Stimulated activated CD4-positive, alpha-beta T cell treated with anti-CD3 and anti-CD28 coated beads, Interleukin-4, amount 100 ng/mL, for 4 hours (primary cell): ENCODE results near the gene SIPA1L3.
A peak's percentile ranks its signal among the peaks of the same experiment; 100 is the strongest.
"Not testable (repeated sequence)": the region's sequence is repeated elsewhere in the genome, so short reads cannot be mapped to it uniquely, and the experiment has no call there.

Experiments used
- DNase-seq, 2 experiments: peaks; one replicate each; pipeline ENCODE4 v3.0.0-alpha.2; 2020

The SIPA1L3 gene

DNA sequence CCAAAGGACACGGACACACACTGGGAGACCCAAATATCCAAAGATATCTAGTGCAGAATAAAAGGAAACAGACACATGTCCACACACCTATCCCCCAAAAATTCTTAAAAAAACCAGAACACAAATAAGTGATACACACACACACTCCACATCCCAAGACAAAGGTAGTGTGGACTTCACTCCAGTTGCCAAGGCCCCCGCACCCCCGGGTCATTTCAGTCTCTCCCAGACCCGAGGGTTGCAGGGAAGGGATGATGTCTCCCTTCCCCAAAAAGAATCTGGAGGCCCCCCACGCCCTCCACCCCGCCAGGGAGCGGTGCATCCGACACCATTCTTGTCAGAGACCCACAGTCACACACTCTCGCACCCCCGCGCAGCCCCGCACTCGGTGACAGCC, 316.6 kb downstream of the SIPA1L3 start:
- DNase-seq: no peak

DNA sequence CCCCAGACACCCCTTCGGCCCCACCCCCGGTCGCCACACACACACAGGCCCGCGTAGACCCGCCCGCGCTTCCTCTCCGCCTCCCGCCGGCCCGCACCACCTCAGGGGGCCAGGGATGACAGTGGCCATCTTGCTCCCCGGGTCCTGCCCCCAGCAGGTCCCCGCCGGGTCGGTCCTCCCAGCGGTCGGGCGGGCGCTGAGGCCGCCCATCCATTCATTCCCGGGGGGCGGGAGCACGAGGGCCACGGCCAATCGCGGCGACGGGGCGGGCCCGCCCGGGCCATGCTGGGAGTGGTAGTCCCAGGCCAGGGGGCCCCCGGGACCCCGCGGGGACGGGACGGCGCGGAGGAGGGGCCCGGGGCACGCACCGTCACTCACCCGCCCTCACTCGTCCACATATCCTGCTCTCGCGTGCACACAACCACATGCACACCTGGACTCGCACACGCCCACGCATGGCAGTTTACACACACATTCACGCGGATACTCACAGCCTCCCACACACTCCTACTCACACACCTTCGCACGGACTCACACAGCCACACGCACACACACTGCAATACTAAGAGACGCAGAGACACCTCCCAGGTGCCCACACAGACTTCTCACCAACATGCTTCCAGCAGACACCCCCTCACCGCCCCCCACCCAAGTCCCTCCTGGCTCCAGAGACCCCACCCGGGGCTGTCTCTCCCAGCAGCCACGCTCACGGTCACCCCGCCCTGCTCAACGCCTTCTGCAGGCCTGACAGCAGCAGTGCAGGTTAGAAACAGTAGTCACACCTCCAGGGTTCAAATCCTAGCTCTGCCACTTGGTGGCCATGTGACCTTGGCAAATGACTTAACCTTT, 317.2 kb downstream of the SIPA1L3 start, which contains the start of gene DPF1:
DPF1 (minus strand) TSS at position 209 of the 849 bp plus-strand sequence; CDS start at position 129, 80 bp downstream.
- peak; percentile 60 to 73 for DNase-seq

DNA sequence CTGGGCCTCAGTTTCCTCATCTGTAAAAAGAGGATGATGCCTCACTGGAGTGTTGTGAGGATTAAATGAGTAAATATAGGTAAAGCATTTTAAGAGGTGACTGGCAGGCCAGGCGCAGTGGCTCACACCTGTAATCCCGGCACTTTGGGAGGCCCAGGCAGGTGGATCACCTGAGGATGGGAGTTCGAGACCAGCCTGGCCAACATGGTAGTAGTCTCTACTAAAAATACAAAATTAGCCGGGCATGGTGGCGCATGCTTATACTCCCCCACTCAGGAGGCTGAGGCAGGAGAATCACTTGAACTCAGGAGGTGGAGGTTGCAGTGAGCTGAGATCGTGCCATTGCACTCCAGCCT, 317.8 kb downstream of the SIPA1L3 start:
- DNase-seq: not testable (repeated sequence)

DNA sequence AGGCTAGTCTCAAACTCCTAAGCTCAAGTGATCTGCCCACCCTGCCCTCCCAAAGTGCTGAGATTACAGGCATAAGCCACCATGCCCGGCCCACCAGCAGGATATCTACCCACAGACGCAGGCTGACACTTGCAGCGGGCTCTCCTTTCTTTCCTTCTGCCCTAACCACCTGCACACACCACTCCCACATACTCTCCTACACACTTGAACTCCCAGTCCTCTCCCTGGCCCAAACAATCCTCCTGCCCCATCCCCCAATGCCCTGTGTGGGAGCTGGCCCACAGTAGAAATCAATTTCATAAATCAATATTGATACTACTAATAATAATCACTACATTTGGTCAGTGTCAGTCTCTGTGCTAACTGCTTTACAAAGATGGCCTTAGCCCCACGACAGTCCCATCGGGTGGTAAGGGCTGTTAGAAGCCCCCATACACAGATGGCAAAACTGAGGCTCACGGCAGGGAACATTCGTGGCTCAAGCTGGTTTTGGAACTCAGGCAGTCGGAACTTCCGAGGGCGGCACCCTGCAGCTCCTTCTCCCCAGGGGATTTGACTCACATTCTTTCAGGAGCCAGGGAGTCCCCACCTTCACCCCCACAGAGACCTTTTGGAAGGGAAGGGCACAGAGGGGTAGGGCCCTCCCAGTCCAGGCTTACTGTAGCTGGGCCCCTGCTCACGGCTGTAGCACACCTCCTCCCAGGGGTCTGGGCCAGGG, 320.4 kb downstream of the SIPA1L3 start:
- no peak for DNase-seq

DNA sequence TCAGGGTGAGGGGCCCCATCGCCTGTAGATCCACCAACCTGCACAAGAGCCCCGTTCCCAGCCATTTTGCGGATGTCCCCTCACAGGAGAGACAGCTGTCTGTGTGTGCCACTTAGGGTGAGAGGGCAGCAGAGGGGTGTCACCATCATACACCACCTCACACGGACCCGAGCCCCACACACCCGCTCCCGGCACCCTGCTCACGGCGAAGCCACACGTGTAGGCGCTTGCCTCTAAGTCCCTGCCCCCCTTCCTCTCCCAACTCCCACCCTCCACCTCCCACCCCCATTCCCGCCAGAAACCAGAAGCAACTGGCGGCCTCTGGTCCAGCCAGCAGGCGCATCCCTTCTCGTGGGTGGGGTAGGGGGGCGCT, 321.0 kb downstream of the SIPA1L3 start:
- no peak for DNase-seq

DNA sequence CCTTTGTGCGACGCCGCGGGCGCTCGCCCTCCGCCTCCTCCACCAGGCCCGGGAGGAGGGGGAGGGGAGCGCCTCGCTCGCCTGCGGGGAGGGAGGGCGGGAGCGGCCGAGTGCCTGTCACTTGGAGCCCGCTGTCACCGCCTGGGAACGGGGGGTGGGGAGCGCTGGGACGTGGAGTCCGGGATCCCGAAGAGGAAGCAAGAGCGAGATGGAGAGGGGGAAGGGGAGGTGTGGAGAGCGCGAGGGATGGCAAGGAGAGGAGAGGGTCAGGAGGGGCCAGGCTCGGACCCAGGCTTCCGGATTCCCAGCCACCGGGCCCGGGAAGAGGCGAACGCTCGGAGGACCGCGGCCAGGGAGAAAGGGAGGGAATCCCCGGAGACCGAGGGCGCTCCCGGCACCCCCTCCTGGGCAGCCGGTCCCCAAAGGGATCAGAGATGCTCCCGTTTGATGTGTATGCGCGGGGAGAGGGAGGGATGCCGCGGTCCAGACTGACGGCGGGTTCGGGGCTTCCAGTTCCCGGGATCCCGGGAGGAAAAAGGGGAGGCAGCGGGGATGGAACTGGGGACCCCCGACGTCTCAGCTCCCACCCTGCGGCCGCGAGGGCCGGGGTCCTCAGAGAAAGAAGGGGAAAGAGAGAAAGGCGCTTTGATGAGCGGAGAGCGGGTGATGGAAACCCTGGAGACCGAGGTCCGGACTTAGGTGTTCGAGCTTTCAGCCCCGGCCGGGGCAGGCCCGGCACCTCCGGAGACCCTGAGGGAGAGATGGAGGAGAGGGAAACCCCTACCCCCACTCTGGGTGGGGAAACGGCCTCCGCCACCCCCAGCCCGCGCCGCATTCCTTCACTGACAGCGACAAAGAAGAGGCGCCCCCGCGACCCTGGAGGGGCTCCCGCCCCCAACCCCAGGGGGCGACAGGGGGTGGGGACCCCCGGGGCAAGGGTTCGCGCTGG, 321.8 kb downstream of the SIPA1L3 start:
- DNase-seq: no peak

DNA sequence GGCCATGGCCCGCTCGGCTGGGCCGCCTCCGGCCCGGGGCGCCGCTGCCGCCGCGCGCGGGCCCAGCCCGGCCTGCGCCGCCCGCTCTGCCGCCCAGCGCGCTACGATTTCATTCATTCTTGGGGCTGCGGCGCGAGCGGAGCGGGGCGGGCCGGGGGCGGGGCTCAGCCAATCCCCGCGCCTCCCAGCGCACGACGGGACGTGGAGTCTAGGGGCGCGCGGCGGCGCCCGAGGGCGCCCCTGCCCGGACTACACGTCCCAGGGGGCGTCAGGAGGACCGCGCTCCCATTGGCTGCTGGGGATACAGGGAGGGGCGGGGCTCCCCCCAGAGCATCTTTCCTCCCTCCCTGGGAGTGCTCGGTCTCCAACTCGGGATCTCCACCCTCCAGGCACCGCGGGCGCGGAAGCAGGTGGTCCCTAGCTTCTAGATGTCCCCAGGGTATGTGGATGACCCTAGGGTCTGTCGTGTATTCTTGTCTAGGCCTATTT, 322.6 kb downstream of the SIPA1L3 start:
- peak; percentile 55 to 65 for DNase-seq

DNA sequence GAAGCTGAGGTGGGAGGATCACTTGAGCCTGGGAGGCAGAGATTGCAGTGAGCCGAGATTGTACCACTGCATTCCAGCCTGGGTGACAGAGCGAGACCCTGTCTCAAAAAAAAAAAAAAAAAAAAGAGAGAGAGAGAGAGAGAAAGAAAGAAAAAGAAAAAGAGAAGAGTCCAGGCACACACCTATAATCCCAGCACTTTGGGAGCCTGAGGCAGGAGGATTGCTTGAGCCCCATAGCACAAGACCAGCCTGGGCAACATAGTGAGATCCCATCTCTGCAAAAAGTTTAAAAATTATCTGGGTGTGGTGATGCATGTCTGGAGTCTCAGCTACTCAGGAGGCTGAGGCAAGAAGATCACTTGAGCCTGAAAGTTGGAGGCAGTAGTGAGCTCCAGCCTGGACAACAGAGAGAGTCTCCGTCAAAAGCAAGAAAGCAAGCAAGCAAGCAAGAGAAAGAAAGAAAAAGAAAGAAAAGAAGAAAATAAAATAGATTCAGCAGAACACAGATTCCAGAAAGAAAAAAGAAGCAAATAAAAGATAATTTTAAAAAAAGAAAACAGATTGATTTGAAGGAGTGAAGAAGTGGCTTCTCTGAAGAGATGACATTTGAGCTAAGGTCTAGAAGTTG, 323.6 kb downstream of the SIPA1L3 start:
- DNase-seq: not testable (repeated sequence)

DNA sequence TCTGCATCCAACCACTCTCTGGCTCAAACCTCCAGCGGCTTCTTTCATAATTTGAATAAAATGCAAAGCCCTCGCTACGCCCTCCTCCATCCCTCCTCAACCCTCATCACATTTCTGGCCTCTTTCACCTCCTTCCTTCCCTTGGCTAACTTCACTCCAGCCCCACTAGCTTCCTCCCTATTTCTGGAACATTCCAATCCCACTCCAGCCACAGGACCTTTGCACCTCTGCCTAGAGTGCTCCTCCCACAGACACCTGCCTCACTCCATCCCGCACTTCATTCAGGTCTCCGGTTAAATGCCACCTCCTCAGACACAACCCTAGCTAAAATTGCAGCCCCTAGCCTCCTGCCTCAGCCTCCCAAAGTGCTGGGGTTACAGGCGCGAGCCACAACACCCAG, 324.9 kb downstream of the SIPA1L3 start:
- DNase-seq: no peak

DNA sequence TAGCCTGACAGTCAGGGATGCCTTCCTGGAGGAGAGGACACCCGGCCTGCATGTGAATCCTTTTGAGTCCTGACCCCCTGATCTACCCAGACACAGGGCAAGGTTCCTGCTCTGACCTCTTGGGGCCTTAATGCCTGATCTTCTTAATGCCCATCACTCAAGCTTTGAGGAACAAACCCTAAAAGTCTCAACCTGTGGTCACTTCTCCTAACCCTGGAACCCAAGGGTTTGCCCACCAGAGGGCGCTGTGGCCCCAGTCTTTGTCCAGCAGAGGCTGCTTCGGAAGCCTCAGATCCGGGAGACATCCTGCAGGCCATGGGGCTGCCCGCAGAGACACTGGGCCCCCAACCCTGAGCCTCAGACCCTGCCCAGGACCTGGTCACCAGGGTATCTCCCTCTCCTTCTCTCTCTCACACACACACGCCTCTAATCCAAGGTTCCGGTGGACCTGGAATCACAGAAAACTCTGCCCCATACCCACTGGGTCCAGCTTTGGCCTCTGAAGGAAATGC, 326.8 kb downstream of the SIPA1L3 start:
- DNase-seq: peak; percentile 51 to 77

DNA sequence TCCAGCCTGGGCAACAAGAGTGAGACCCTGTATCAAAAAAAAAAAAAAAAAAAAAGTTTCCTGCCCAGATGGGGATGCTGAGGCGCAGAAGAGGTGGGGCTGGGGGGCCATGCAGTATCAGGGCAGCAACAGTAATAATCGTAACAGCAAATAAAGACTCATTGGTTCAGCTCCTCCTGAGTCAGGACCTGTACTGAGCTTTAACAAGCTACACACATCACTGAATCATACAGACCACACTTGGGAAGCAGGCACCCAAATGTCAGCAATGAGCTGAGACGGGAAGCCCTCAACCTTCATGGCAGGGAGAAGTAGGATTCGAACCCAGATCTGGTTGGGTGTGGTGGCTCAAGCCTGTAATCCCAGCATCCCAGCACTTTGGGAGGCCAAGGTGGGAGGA, 327.6 kb downstream of the SIPA1L3 start:
- DNase-seq: no peak

DNA sequence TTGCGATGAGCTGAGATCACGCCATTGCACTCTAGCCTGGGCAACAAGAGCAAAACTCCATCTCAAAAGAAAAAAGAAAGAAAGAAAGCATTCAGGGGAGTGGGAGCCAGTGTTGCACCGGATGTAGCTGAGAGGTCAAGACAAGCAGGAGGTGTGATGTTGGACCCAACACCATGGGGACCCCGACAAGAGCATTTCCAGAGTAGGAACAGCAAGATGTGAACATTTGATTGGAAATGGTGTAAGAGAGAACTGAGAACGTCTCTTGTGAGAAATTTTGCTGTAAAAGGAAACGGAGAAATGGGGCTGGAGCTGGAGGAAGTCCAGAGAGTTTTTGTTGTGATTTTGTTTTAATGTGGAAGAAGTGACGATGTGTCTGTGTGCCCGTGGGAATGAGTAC, 332.8 kb downstream of the SIPA1L3 start:
- no peak for DNase-seq

DNA sequence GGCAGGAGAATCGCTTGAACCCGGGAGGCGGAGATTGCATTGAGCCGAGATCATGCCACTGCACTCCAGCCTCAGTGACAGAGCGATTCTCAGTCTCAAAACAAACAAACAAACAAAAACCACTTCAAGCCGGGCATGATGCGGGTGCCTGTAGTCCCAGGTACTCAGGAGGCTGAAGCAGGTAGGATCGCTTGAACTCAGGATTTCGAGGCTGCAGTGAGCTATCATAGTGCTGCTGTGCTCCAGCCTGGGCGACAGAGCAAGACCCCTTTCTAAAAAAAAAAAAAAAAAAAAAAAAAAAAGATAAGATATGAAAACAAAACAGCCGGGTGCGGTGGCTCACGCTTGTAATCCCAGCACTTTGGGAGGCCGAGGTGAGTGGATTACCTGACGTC, 336.3 kb downstream of the SIPA1L3 start:
- DNase-seq: no peak

DNA sequence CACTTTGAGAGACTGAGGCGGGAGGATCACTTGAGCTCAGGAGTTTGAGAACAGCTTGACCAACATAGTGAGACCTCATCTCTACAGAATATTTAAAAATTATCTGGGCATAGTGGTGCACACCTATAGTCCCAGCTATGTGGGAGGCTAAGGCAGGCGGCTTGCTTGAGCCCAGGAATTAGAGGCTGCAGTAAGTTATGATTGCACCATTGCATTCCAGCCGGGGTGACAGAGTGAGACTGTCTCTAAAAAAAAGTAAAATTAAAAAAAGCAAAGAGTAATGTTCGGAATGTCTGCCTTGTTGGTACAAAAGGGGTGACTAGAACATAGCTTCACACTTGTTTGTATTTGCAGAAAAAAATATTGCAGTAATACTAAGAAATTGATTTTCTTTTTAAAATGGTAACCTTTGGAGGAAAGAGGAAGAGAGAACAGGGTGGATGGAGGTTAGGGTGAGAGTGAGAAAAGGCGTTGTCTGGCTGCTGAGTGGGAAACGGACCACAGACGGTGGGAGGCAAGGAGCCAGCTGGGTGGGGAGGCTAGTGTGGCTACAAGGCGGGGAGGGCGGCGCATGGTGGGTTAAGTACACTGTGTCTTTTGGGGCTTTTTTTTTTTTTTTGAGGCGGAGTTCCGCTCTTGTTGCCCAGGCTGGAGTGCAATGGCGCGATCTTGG, 339.0 kb downstream of the SIPA1L3 start:
- no peak for DNase-seq

DNA sequence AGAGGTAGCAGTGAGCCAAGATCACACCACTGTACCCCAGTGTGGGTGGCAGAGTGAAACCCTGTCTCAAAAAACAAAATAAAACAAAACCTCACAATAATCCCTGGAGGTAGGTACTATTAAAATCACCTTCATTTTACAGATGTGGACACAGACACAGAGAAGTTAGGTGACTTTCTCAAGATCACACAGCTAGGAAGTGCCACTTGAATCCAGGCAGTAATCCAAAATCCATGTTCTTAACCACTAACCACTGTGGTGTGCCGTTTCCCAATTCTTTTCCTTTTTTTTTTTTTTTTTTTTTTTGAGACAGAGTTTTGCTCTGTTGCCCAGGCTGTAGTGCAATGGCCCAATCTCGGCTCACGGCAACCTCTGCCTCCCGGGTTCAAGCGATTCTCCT, 340.1 kb downstream of the SIPA1L3 start:
- DNase-seq: no peak

DNA sequence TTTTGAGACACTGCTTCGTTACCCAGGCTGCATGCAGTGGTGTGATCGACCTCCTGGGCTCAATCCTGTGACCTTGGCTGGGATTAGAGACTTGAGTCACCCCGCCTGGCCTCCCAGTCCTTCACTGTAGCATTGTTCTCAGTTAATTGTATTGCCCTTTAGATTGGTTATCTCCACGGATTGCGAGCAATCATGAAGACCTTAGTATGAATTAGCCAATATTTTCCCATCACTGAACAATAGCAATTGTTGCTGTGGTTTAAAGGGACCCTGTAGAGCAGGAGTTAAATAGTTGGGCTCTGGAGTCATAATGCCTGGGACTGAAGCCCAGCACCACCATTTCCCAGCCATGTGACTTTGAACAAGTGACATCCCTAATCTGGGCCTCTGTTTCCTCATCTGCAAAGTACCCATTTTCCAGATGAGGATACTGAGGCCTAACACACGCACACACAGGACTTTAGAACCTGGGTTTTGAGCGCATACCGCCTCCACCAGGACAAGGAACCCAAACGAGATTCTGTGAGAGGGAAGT, 340.8 kb downstream of the SIPA1L3 start:
- DNase-seq: no peak

DNA sequence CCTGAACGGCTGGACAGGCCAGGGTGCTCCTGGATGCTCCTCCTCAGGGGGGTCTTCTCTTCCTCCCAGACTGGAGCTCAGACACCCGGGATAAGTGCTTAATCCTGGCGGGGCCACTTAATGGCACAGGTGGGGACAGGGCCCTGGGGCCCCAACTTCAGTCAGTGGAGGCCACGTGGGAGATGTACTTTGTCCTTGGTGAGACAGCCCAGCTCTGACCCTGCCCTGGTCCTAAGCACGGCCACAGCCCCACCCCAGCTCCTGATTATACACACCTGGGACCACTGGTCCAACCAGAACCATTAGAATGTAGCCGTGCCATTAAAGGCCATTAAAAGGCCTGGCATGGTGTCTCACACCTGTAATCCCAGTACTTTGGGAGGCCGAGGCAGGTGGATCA, 341.4 kb downstream of the SIPA1L3 start:
- DNase-seq: no peak

DNA sequence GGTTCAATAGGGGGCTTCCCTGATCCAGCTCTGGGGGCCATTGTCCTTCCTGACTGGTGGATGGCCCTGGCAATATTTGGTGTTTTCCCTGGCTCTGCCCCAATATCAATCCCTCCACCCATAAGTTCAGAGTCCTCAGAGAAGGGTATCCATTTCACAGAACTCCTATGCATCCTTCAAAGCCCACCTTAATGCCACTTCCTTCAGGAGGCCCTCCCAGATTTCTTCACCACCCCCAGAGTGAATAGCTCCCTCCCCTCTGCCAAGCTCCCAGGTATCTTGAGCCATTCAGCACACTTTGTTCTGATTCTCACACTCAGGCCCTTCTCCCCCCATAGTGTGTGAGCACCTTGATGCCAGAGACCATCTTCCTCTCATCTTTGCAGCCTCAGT, 343.4 kb downstream of the SIPA1L3 start:
- no peak for DNase-seq

DNA sequence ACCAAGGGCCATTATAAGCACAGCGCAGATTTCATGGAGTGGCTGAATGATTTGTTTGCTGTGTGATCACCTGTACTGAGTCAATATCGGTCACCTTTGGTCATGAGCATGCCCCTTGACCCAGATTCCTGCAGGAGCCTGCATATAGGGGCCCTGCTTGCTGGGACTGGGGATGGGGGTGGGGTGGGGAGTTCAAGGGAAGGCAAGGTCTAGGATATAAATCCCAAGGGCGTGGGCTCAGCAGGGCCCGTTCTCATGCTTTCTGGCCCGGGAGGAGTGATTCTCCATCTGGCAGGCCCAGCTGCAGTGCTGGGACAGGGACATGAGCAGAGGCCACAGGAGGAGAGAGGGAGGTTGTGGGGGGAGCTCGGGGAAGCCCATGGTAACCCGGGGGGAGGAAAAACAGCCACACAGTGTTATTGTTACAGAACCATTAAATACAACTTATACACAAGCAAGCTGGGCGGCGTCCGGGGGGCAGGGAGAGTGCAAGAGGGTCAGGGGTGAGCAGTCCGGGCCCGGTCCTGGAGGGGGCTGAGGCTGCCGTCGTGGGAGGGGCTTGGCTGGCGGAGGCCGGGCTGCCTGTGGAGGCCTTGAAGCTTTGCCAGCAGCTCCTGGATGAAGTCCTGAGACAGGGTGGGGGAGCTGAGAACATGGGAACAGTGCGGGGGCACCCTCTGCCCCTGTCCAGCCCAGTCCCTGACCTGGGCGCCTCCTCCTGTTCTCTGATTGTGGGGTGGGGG, 344.0 kb downstream of the SIPA1L3 start:
- no peak for DNase-seq

DNA sequence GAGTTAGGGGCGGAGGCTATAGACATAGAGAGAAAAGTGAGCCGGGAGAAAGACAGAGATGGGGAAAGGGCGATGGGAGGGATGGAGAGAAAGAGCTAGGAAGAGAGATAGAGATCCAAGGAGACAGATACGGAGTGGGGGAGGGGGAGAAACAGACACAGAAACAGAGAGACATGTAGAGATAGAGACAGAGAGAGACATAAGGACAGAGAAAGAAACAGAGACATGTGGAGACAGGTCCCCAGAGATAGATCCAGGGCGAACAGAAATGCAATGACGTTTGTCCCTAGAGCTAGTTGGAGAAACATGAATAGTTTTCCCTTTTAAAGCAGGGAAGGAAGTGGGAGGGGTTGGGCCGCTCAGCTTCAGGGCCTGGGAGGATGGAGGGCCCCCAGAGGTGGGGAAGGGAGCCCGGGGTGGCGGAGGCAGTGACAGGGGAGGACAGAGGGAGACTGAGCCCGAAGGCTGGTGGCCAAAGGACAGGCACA, 344.6 kb downstream of the SIPA1L3 start:
- DNase-seq: no peak

DNA sequence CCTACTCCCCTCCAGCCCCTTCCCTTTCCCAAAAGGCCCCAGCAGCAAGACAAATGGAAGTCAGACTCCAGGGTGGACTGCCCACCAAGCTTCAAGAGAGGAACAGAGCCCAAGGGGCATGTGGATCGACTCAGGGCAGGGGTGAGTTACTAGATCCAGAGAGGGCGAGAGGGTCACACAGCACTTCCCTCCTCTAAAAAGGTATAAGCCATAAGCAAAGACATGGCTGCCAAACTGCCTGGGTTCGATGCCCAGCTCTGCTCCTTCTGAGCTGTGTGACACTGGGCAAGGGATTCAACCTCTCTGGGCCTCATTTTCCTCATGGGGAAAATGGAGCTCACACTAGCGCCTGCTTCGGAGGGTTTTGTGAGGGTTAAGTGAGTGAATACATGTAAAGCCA, 345.4 kb downstream of the SIPA1L3 start:
- no peak for DNase-seq
